ENCODE data around the gene RPN1.

RPN1 gene

DNA sequence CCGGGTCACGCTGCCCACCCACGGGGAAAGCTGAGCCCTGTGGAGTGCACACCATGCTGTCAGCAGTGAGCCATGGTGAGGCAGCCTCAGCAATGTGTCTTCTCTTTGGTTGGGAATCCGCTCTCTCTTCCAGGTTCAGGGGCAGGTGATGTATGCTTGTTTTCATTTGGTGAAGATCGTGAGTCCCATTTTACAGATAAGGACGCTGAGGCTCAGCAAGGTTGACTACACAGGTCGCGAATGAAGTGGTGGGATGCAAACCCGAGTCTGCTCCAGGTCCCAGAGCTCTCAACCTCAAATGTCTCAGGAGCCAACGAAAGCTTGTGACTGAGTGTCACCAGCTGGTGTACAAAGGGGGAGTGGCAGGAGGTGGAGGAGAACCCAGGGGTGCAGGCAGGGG lies 74.3 kb downstream of the RPN1 start:
- no peak for DNase-seq

DNA sequence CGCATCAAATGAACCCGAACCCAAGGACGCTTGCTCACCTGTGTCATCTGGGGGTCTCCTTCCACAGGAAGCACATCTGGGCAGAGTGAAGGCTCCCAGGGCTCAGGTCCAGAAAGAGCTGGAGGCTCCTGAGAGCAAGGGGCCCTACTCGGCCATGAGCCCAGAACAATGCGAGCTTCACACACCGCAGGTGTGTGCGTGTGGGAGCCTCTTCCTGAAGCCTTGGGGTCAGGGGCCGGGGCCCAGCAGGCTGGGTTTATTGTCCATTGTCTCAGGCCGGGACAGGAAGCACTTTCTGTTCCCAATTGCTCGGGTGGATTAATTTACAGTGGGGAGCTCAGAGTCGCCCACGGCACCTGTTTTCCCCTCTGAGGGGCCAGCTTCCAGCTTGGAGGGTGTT lies 74.8 kb downstream of the RPN1 start:
- DNase-seq, result no peak

DNA sequence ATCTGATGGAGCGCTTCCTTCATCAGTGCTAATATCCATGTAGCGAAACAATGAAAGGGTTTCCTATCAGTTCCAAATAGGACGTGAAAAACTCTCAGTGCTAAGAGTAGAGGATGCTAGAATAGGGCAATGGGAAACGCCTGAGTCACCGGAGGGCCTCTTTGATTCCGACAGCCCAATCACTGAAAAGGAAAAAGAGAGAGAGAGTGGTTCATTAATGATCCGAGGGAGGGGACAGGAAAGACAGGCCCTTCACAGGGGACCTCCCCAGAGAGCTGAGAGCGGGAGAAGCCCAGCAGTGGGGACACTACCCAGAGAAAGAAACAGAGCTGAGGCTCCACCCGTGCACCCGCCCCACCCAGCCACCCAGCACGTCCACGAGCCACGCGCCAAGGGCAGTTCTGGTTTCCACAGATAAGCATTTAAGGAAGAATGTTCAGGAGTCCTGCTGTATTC lies 76.9 kb downstream of the RPN1 start:
- DNase-seq, result no peak

DNA sequence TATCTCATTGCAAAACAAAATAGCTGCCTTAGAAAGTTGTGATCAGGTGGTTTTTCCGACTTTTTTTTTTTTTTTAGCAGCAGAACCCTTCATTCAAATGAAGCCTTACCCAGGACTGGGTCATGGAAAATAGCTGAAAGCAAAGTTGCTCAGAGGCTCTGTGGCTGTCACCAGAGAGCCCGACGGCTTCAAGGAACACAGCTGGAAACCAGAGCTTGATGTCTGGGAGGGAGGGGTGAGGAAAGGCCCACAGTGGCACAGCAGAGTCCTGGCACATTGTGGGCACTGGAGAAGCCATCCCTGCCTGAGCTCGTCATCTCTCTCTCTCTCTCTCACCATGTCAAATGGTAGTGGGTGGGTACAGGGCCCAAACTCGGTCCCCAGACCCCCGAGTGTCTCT lies 77.5 kb downstream of the RPN1 start:
- DNase-seq, result no peak

DNA sequence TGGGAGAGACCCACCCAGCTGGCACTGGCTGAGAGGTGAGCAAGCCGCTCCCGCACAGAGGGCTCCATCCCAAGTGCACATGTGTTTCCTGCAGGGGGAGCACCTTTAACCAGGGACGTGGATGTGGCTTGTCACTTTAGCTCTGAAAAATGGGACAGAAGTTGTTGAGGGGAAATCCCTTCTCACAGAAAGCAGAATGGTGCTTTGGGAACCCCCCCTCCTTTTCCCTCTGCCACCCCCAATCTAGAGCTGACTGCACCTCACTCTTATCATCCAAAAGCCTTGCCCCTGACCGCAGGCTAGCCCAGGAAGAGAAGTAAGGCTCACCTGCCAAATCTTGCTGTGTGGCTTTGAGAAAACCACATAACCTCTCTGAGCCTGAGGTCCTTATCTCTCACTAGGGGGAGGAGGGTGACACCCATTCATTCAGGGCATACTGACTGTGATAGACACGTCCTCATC lies 77.9 kb downstream of the RPN1 start:
- DNase-seq, result no peak

DNA sequence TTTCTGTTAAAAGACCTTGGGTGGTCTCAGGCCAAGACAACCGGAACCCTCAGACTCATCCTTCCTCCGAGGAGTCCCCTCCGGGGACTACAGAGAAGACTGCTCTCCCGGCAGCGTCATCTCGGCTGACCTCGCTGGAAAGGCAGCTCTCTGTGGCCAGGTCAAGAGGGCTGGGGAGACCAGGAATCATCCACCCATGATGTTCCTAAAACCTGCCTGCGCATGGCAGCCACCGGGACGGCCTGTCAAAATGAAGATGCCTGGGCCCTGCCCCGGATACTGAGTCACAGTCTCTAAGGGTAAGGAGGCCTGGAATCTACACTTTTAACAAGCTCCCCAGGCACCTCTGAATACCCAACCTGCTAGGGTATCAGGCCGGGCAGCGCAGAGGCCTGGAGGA lies 78.6 kb downstream of the RPN1 start:
- no peak for DNase-seq
